ENCODE results near the gene OLFML2A. TPM values are rescaled to one million over a fixed set of nuclear protein-coding genes. Genes with fewer than 3 reads are reported as not detected.
A peak's percentile ranks its signal among the peaks of the same experiment; 100 is the strongest.
"Not testable (repeated sequence)": the region's sequence is repeated elsewhere in the genome, so short reads cannot be mapped to it uniquely, and the experiment has no call there.

OLFML2A gene
- total and polyA plus RNA-seq, 12 donors = 1.7 to 21.4 (median 7.3) TPM

GRCh38 chr9:124771867-124772679 is 4.9 kb upstream of the OLFML2A start:
- peak overlapping the region in 3 of 5 donors; percentile 63 to 75 (median 71) for H3K27ac ChIP-seq
- DNase-seq = peak; percentile 66 to 82 (median 78)
- H3K9me3 ChIP-seq (replicated peaks in 1 of 3) = no peaks in the 10 kb centered on the region
- H3K27me3 ChIP-seq = peaks cover 25% of the 10 kb centered on the region
- intact Hi-C loops (cut with DNase I) = loop anchor here (2.0 to 10.0 kb wide), 2 partner anchors 81 to 603 kb away; partner anchors contain the start of gene WDR38 (in 1 of the 2)
- H3K4me1 ChIP-seq (replicated peaks in 1 of 2) = peaks cover 13 to 19% of the 10 kb centered on the region in 2 donors
- H3K36me3 ChIP-seq (replicated peaks in 1 of 2) = no peaks in the 10 kb centered on the region
- 19 to 31% (median 20%) methylated on average over 23 to 39 of the region's 39 CpGs for WGBS, 4 donors
- peak overlapping the region in 2 of 4 donors; percentile 71 to 81 for H3K4me3 ChIP-seq
- TF ChIP-seq POLR2A (IDR thresholded peaks at IDR 0.05) (no peak), CTCF (IDR thresholded peaks at IDR 0.05) (peak; percentile 88 to 97 (median 95))

GRCh38 chr9:124772877-124773276 is 4.1 kb upstream of the OLFML2A start:
- DNase-seq; H3K9me3 ChIP-seq (replicated peaks in 1 of 3); H3K27ac ChIP-seq; H3K4me3 ChIP-seq; H3K36me3 ChIP-seq (replicated peaks in 1 of 2): not testable (repeated sequence)
- H3K27me3 ChIP-seq = peaks cover 27% of the 10 kb centered on the region
- 81 to 87% (median 85%) methylated on average over 15 of the region's 15 CpGs for WGBS, 4 donors
- intact Hi-C loops (cut with DNase I) = loop anchor here (2.0 to 10.0 kb wide), 2 partner anchors 80 to 602 kb away; partner anchors contain the start of gene WDR38 (in 1 of the 2)
- peaks cover 16 to 19% of the 10 kb centered on the region in 2 donors for H3K4me1 ChIP-seq (replicated peaks in 1 of 2)

- Histone ChIP-seq H3K27ac (no peak overlapping the region), H3K4me3 (no peak overlapping the region), H3K9me3 (replicated peaks in 1 of 3) (no peaks in the 10 kb centered on the region), H3K4me1 (replicated peaks in 1 of 2) (peaks cover 16 to 19% of the 10 kb centered on the region in 2 donors), H3K27me3 (peaks cover 22% of the 10 kb centered on the region), H3K36me3 (replicated peaks in 1 of 2) (no peaks in the 10 kb centered on the region)
- intact Hi-C loops (cut with DNase I) = loop anchor here (2.0 to 10.0 kb wide), 2 partner anchors 79 to 601 kb away; partner anchors contain the start of gene WDR38 (in 2 of the 2)
- WGBS, 4 donors = 88 to 94% (median 90%) methylated on average over 1 of the region's 1 CpG
- no peak for DNase-seq
- TF ChIP-seq POLR2A (IDR thresholded peaks at IDR 0.05) (no peak), CTCF (IDR thresholded peaks at IDR 0.05) (no peak)
Observed at GRCh38 chr9:124773473-124774128, 3.3 kb upstream of the OLFML2A start.

- peaks cover 15 to 16% of the 10 kb centered on the region in 2 donors for H3K4me1 ChIP-seq (replicated peaks in 1 of 2)
- no peaks in the 10 kb centered on the region for H3K9me3 ChIP-seq (replicated peaks in 1 of 3)
- DNase-seq = peak; percentile 74 to 94 (median 87)
- intact Hi-C loops (cut with DNase I) = loop anchor here (2.0 to 10.0 kb wide), 2 partner anchors 78 to 600 kb away; partner anchors contain the start of gene WDR38 (in 1 of the 2)
- peak; percentile 75 to 92 (median 86) for TF ChIP-seq CTCF (IDR thresholded peaks at IDR 0.05)
- TF ChIP-seq POLR2A (IDR thresholded peaks at IDR 0.05) = no peak
- no peak overlapping the region for H3K27ac ChIP-seq
- no peak overlapping the region for H3K4me3 ChIP-seq
- WGBS, 4 donors = 28 to 36% (median 32%) methylated on average over 15 of the region's 15 CpGs
- peaks cover 20% of the 10 kb centered on the region for H3K27me3 ChIP-seq
- no peaks in the 10 kb centered on the region for H3K36me3 ChIP-seq (replicated peaks in 1 of 2)
Observed at GRCh38 chr9:124774129-124774978, 2.6 kb upstream of the OLFML2A start.
